ENCODE results near the gene CAPZA2.

Gene CAPZA2

DNA sequence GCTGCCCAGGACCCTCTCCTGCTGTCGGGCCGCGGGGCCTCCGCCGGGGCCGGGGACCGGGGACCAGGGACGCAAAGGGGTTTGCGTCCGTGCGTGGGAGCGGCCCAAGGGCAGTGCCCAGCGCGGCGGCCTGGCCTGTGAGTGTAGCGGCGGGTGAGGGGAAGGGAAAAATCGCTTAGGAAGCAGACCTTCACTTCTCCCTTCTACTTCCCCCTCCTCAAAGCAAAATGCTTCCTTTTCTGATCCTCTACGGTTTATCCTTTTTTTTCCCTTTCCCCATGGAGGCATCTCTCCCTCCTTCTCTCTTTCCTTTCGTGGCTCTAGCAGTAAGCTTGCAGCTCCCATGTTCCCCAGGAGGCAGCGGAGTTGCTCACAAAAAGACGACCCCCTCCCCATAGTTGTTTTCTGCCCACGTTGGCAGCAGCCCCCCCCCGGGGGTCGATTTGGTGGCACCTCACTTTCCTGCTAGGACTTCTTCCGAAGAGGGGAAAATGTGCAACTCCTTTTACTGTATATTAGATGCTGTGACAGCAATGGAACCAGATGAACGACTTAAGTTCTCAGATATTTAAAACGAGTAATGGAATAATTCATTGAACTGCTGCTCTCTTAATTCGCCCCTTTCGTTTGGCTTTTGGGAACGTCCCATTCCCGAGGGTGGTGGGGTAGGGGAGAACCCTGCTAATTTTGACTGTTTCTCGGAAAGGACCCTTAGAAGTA is 724 bp downstream of the CAPZA2 start:
- DNase-seq = no peak

DNA sequence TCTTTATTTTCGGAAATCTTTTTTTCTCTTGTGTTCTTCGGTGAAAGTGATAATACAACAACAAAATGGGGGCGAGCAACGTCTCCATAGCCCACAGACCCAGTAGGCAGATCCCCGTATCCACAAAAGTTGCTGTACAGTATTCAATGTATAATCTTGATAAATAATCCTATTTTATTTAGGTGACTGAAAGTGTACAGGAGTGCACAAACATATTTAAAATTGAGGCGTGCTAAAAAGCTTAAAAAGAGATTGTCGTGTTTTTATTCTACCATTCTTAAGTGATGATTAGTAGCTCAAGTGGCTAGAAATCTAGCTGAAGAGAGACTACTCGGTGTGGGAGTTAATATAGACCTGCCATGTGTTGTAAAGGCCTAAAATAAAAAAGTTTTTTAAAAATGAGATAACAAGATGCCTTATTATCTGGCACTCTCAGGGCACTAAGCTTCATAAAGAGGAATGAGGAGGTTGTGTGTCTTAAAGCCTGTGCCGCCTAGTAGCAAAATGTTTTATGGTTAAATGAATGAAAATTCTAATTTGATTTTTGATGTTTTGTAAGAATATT is 1.6 kb downstream of the CAPZA2 start:
- DNase-seq = no peak

DNA sequence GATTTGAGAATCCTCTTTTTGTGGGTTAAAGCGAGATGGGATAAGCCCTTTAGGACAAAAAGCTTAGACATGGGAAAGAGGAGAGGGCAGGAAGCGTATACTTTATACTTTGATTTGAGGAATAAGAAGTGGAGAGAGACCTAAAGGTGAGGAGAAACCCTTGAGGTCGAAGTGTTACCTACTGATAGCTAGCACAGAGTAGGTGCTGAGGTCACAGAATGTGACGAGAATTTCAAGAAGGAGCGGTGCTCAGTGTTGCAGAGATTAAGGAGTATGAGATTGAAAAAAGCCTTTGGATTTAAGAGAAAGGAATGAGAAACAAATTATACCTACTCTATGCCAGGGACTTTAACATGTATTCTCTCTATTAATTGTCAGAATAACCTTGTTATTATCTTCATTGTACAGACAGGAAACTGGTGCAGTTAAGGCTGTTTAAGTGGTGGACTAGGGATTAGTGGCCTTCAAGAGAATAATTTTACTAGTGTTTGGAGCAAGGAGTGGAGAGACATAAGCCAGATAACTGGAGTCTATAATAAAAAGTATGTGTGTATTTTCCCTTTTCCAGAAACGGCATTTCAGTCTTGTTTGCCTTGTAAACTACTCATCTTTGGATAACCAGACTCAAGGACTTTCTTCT is 8.8 kb downstream of the CAPZA2 start:
- no peak for DNase-seq

DNA sequence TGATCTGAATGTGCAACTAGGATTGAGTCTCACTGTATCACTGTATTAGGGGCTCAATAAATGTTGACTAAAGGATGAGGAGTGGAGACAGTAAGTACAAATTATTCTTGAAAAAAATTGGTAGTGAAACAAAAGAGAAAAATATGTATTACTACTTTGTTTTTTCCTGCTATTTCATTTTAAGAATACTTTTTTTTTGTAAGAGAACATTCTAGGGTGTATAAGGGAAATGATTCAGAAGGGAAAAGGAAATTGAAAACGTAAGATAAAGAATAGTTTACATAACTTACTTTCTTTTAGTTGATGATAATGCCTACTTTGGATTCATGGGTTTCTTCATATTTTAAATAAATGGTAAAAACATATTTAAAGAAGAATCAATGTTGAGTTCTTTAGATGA is 9.6 kb downstream of the CAPZA2 start:
- no peak for DNase-seq

DNA sequence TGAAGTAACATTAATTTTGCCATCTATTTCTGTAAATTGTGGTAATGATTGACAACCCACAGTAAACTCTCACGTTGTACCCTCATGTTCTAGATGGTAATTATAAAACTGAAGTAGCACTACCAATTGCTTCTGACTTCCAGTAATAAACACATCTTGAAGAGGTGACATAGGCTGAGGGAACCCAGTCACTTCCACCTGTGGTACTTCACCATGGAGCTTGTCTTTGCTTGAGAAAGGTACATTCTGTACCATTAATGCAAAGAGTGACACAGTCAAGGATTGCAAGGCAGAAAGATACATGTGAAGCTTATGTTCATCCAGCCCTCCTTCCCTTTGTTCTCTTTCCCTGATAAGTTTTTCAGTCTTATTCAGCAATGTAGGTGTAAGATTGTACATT is 11.2 kb downstream of the CAPZA2 start:
- DNase-seq = no peak

DNA sequence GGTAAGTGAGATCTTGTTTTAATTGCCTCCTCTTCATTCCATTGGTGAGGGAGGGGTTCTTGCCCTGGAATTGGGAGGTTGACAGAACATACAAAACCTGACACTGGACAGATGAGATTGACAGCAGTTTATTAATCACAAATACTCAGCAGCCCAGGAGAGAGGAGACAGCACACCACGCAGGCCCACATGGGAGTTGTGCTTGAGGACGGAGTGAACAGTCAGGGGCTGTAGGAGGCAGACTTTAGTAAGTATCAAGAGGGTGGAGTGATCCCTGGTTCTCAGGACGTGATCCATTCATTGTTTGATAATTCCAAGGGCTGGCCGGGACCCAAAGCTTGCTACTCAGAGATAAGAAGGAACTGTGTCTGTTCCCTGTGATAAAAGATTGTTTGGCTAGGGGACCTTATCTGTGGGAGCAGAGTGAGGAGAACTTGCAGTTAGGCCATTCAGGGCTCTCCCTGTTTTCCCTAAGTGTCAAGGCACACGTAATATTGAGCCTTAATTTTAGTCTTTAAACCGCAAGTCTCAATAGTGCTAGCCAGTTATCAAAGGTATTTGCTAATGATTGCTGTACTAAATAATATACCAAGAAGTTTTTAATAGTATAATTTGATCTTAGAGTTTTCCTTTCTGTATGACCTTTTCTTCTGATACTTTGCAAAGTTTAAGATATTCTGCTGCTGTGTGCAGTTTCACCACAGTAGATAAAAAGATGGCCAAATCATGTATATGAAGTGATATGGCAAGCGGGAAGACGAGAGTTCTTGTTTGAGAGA is 14.5 kb downstream of the CAPZA2 start:
- no peak for DNase-seq

DNA sequence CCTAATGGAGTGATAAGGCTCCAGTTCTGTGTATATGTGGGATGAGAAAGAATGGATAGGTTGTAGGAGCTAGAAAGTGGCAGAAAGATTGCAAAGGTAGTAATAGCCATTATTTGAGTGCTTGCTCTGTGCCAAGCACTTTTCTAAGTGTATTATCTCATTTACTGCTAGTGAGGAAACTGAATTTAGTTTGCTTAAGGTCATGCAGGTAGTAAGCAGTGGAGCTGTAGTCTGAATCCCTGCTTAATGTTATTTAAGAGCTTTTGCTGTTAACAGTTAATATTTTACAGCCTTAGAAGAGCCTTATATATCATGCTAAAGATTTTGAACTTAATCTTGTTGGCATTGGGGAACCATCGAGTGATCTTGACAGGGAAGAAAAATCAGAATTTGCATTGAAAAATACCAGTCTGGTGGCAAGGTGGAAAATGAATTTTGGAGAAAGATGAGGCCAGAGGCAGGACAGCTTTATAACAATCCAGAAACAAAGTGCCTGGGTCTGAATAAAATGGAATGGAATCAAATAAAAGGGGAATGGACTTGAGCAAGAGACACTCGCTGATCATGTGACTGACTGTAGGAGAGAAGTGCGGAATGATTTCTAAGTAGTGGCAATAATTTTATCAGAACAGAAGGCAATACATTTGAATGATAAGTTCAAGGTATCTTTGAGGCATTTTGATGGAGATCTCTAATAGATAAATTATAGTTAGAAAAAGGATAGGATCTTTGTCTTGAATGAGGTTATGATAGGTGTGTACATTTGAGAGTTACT is 15.2 kb downstream of the CAPZA2 start:
- no peak for DNase-seq

DNA sequence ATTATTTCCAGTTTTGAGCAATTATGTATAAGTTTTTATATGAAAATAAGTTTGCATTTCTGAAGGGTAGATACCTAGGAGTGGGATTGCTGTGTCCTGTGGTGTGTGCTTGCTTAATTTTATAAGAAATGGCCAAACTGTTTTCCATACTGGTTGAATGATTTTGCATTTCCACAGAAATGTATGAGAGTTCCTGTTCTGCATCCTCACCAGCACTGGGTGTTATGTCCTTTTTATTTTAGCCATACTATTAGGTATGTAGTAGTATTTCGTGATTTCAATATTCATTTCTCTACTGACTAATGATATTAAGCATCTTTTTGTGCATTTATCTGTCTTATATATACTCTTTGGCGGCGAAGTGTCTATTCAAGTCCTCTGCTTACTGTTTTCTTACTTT is 22.3 kb downstream of the CAPZA2 start:
- no peak for DNase-seq

DNA sequence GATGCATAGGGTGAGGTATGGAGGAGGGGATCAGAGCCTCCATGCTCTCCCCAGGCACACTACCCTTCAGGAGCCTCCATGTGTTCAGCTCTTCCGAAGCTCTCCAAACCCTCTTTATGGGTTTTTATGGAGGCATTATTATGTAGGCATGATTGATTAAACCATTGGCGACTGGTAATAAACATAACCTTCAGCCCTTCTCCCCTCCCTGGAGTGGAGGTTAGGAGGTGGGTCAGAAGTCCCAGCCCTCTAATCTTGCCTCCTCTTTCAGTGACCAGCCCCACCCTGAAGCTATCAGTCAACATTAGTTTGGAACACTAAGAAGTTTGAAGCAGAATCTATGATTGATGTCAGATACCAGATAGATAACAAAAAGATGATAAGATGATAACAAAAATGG is 23.3 kb downstream of the CAPZA2 start:
- DNase-seq = no peak

DNA sequence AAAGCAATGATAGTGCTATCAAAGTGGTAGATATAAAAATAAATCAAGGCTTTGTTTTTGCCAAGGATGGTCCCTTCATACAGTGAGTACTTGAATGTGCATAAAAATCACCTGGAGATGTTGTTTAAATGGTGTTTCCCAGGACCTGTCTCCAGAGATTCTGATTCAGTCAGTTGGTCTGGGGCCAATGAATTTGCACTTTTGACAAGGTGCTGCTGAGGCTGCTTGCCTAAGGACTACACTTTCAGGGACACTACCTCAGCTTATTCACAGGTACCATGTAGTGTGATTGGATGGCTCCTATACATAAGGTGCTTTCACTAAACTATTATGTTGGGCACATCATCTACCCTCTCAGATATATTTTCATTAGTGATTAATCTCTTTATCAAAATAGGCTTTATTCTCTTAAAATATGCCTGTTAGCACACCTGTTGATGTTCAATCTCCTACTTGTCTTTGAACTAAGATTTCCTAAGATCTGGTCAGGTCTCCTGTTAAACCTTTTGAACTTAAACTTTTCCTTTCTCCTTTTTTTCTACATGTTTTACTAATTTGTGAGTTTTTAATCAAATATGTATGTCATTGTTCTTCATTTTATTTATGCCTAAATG is 24.3 kb downstream of the CAPZA2 start:
- DNase-seq = no peak

DNA sequence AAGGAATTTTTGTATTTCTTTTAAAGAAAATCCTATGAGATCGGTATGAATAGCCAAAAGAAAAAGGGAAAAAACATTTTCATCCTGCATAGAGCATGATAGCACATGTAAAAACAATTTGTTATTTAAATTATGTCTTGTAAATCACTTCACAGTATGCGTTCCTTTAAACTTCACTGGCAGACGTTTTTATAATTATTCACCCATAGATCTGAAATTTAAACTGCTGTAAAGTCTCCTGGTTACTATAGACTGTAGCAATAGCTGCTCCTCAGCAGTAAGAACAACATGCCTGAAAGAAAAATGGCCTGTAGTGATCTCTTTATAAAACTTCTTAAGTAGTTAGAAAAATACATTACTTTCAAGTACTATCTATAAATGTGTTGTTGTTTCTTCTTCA is 26.5 kb downstream of the CAPZA2 start:
- DNase-seq = no peak

DNA sequence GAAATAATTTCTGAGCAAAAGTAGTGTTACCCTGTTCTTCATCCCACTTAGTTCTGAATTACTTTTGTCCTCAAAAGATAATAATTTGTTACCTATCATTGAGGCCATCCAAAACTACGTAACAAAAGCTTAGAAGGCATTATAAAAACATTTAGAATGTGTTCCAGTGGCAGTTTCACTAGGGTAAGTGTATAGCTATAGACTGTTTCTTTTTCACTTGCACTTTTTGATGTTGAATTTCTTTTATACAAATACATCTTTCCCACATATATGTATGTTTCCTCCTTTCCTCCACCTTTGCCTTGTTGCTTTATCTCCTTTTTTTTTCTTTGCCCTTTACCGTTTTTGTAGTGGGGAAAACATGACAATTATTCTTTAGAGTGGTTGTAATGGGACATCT is 33.5 kb downstream of the CAPZA2 start:
- no peak for DNase-seq

DNA sequence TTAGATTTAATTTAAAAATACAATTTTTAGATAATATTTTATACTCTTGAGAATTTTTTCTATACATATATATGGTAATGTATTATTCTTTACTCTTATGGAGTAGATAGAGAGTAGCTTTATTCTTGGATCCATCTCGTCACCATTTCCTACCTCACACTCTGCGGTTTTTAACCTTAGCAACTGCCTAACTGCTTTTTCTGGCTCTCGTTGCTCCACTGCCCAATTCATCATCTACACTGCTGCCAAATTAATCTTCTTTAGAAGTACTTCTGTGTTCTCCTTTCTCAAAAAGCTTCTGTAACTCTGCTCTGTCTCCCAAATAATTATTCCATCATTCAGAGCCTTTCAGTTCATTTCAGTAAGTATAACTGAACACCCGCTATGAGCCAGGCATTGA is 35.3 kb downstream of the CAPZA2 start:
- no peak for DNase-seq

DNA sequence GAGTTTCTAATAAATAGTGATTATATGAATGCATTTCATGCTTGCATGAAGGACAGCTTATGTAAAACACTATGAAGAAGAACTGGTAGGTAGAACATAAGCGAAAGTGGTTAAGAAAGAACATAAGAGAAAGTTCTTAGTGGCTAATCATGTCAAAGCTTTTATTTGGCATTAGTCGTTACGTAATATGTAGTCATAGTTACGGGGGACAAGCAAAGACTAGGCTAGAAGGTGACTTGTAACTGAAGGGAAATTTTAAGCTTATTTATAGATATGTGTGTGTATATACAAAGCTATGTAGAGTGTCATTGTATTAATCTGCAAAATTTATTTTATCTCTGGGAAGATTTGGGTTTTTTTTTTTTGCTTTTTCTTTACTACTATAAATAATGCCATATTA is 36.9 kb downstream of the CAPZA2 start:
- DNase-seq = no peak

DNA sequence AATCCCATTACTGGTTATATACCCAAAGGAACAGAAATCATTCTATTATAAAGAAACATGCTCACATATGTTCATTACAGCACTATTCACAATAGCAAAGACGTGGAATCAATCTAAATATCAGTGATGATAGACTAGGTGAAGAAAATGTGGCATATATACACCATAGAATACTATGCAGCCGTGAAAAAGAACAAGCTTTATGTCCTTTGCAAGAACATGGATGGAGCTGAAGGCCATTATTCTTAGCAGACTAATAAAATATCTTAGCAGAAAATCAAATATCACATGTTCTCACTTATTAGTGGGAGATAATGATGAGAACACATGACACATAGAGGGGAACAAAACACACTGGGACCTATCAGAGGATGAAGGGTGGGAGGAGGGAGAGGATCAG is 38.8 kb downstream of the CAPZA2 start:
- DNase-seq = no peak

DNA sequence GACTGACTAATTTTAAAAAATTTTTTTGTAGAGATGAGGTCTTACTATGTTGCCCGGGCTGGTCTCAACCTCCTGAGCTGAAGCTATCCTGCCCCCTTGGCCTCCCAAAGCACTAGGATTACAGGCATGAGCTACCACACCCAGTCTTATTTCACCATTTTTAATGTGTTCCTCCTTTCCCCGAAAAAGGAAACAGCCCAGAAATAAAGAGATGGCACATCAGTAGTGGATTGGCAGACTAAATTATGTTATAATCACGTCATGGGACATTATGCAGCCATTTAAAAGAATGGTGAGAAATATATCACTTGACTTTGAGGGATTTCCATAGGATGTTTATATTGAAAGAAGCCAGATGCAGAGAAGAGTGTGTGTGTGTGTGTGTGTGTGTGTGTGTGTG is 40.5 kb downstream of the CAPZA2 start:
- no peak for DNase-seq

DNA sequence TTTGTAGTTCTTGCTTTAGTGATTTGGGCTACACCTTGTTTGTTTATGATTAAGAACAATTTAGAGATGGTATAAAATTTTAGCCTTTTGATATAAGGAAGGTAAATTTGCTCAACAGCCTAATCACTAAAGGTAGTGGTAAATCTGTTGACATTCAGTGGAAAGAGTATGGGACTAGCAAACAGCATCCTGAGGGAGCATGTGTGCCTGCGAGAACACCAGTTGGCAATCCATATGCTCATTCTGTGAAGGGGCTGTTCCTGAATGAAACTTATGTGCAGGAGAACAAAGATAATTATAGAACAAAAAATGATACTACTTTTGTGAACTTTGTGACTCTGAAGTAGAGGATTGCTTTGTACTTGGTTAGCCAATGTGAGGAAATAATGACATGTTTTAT is 44.0 kb downstream of the CAPZA2 start:
- no peak for DNase-seq

DNA sequence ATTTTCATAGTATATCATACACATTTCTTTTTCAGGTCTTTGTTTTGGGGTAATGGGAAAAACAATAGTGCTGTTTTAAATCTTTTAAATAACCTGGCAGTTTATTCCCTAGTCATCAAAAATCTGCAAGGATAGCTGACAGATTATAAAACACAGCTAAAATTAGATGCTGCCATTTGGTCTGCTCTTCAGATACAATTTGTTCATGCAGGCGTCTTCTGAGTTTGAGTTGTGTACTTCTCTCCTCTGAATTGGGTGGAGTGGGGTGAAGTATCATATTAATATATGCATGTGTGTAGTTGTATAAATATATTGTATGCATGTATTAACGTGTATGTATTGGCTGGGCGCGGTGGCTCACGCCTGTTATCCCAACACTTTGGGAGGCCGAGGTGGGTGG is 48.0 kb downstream of the CAPZA2 start:
- no peak for DNase-seq

DNA sequence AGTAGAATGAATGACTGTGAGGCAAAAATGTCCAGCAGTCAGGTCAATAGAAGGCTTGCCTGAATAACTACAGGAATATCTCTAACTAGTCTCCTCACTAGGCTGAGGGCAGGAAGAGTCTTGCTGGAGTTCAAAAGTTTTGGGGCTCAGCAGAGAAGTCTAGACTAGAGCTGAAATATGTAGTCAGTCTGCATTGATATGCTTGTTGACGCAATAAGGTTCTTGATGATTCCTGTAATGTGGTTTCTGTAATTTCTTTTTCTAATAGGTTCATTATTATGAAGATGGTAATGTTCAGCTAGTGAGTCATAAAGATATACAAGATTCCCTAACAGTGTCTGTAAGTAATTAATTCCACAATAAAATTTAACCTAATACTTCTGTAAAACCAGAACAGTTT is 49.4 kb downstream of the CAPZA2 start:
- DNase-seq = no peak

DNA sequence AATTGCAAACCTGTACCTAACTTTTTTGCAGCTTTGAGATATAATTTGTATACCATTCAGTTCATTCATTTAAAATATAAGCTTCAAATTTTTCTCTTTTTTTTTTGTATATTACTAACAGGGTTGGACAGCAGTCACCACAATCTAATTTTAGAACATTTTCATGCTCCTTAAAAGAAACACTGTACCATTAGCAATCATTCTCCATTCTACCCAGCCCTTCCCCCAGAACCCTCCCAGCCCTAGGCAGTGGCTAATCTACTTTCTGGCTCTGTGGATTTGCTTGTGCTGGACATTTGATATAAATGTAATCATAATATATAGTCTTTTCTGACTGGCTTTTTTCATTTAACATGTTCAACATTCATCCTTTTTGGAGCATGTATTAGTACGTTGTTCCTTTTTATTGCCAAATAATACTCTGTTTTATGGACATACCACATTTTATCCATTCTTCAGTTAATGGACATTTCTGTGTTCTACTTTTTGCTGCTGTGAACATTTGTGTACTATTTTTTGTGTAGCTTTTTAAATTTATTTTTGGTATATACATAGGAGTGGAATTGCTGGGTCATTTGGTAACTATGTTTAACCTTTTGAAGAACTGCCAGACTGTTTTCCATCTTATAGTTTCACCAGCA is 50.0 kb downstream of the CAPZA2 start:
- DNase-seq = no peak

DNA sequence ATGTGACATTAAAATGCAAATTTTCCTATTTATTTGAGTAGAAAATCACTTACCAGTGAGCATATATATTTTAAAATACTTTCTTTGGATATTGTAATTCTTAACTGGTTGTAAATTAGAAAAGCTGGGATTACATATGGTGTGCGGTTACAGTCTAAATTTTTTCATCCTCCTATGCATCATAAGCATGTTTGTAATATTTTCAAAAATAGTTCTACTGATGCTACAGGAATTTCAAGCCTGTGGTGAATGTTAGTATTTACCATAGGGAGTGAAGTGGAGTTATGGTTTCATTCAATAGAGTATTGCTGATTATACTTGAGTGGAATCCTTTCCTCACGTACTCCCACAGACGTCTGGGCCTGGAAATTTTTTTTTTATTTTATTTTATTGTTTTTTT is 56.3 kb downstream of the CAPZA2 start:
- no peak for DNase-seq

DNA sequence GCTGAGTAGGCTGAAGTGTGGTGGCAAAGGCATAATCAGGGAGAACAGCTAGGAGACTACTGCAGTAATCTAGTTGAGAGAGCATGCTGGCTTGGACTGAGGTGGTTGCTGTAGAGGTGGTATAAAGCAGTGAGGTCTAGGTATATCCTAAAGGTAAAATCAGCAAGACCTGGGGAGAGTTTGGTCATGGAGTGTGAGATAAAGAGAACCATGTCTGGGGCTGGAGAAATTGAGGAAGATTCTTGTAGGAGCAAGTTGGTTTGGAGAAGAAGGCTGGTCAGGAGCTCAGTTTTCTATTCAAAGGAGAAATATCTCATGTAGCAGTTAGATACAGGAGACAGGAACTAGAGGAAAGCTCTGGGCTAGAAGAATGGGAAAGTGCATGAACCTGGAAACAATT is 58.0 kb downstream of the CAPZA2 start:
- DNase-seq = no peak
